Neural cell (in vitro differentiated cells): Measurements from ENCODE around the gene TGDS.

ENCODE experiments used
- CTCF ChIP-seq: fragments of 450-650 bp; IDR thresholded peaks from 2 replicates; pipeline ENCODE4 v1.5.1; 2014; ENCODE audit warnings: antibody characterized with exemption, mild to moderate bottlenecking, moderate library complexity; ENCODE audit not compliant: poor library complexity, severe bottlenecking
- EP300 ChIP-seq: fragments of 450-650 bp; conservative IDR thresholded peaks from 2 replicates; pipeline ENCODE4 v1.6.1; 2014; ENCODE audit warnings: antibody characterized with exemption, mild to moderate bottlenecking, moderate library complexity; ENCODE audit not compliant: poor library complexity, severe bottlenecking
- EZH2 ChIP-seq: fragments of 200-600, 300-800 bp; shearing (Covaris generic), sonication (generic); IDR thresholded peaks from 2 replicates; pipeline ENCODE4 v1.6.1; 2014; ENCODE audit warnings: antibody characterized with exemption, low read length, borderline replicate concordance, mild to moderate bottlenecking; ENCODE audit not compliant: insufficient read depth, poor library complexity, severe bottlenecking
- MXI1 ChIP-seq: fragments of 450-650 bp; conservative IDR thresholded peaks from 2 replicates; pipeline ENCODE4 v1.6.1; 2014; ENCODE audit warnings: antibody characterized with exemption, mild to moderate bottlenecking; ENCODE audit not compliant: poor library complexity, severe bottlenecking
- RAD21 ChIP-seq: fragments of 450-650 bp; conservative IDR thresholded peaks from 2 replicates; pipeline ENCODE4 v1.6.1; 2014; ENCODE audit warnings: antibody characterized with exemption, mild to moderate bottlenecking, moderate library complexity

GRCh38 chr13:94546061-94546839 lies 49.7 kb downstream of the TGDS start:
- TF ChIP-seq CTCF (no peak), EZH2 (no peak), RAD21 (no peak), EP300 (no peak), MXI1 (no peak)
